Esophagus muscularis mucosa (tissue), 4 donors: ENCODE measurements around the gene FMO2. TPM values are rescaled to one million over a fixed set of nuclear protein-coding genes. Genes with fewer than 3 reads are reported as not detected.
"Not testable (repeated sequence)": the region's sequence is repeated elsewhere in the genome, so short reads cannot be mapped to it uniquely, and the experiment has no call there.

Experiments
- DNase-seq: peaks from one replicate; pipeline ENCODE4 v3.0.0-alpha.2; 2017; ENCODE audit errors: extremely low spot score
- H3K27ac ChIP-seq, 4 donors: fragments of 200-600 bp; sonication (generic); replicated peaks in 1 of 4; 1 replicate in 3 of 4; 2 replicates in 1 of 4; pipeline ENCODE4 v1.5.1; 2016 to 2019; ENCODE audit warnings: mild to moderate bottlenecking in 1 of 4
- H3K27me3 ChIP-seq, 4 donors: fragments of 200-600 bp; sonication (generic); one replicate each; pipeline versions ENCODE4 v1.5.1 to v1.6.0; 2016 to 2019
- H3K36me3 ChIP-seq, 4 donors: fragments of 200-600 bp; sonication (generic); one replicate each; pipeline ENCODE4 v1.5.1; 2016 to 2019
- H3K4me1 ChIP-seq, 4 donors: fragments of 200-600 bp; sonication (generic); one replicate each; pipeline ENCODE4 v1.5.1; 2016 to 2019
- H3K4me3 ChIP-seq, 4 donors: fragments of 200-600 bp; sonication (generic); 1 replicate in 2 of 4; 2 replicates in 2 of 4; pipeline ENCODE4 v1.5.1; 2016 to 2019; ENCODE audit warnings: mild to moderate bottlenecking in 4 of 4, moderate library complexity in 1 of 4
- H3K9me3 ChIP-seq, 4 donors: fragments of 200-600 bp; sonication (generic); 1 replicate in 3 of 4; 2 replicates in 1 of 4; pipeline ENCODE4 v1.5.1; 2016 to 2019
- CTCF ChIP-seq, 3 experiments: fragments of 200-600 bp in 2 of 3; fragments of 450-650 bp in 1 of 3; sonication (generic) in 2 of 3; IDR thresholded peaks; one replicate each; pipeline ENCODE4 v1.5.1; 2017 to 2019; ENCODE audit warnings: antibody characterized with exemption in 3 of 3, mild to moderate bottlenecking in 2 of 3, moderate library complexity in 1 of 3
- EP300 ChIP-seq: sonication (generic); formaldehyde crosslinking; IDR thresholded peaks from one replicate; pipeline ENCODE4 v1.6.1; 2017; ENCODE audit warnings: antibody characterized with exemption
- POLR2A ChIP-seq: fragments of 450-650 bp; IDR thresholded peaks from one replicate; pipeline ENCODE4 v1.6.1; 2017; ENCODE audit warnings: antibody characterized with exemption, moderate library complexity, mild to moderate bottlenecking, low read depth
- POLR2AphosphoS5 ChIP-seq, 2 donors: sonication (generic); formaldehyde crosslinking; IDR thresholded peaks; one replicate each; pipeline ENCODE4 v1.6.1; 2017; ENCODE audit warnings: antibody characterized with exemption in 2 of 2
- WGBS: methylation state at CpG from one replicate; pipeline ENCODE4 v1.1.5; 2018; 5-methylcytosine and 5-hydroxymethylcytosine counted together
- intact Hi-C: fragments of 100-400 bp; cut with DNase I; formaldehyde crosslinking; loops from one replicate; pipeline ENCODE4 v1.15.1; 2023
- total RNA-seq, 4 donors: library from RNA; depleted of rRNA; stranded (reverse); fragments of >200 nt; gene quantifications; one replicate each; pipeline versions ENCODE4 v1.1.0 to v1.2.1, GENCODE V29; 2016

FMO2 gene
- total RNA-seq, 4 donors from 2014 or later: 41.1 to 69.4 (median 56.2) TPM

DNA sequence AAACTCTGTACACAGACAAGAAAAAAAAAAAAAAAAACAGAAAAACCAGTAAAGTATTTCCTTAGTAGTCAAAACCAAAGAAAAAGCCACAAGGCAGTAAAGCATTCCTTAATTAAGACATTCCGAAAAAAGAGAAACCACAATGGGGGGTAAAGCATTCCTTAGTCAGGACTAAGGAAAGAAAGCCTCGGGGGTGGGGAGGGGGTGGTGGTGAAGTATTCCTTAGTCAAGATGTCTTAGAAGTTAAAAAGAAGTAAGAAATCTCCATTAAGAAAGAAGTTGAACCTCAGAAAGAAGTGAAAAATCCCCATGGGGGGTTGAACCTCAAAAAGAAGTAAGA lies 35.0 kb downstream of the FMO2 start:
- DNase-seq: no peak
- no peaks in the 10 kb centered on the region for H3K9me3 ChIP-seq
- peaks cover 4 to 63% (median 51%) of the 10 kb centered on the region in 4 donors for H3K4me1 ChIP-seq
- peak overlapping the region; percentile 37 to 64 (median 50) for H3K27ac ChIP-seq
- intact Hi-C loops: no loop called here
- no peak for TF ChIP-seq POLR2AphosphoS5 (IDR thresholded peaks at IDR 0.05)
- TF ChIP-seq CTCF (IDR thresholded peaks at IDR 0.05): no peak
- no peak for TF ChIP-seq EP300
- no peak for TF ChIP-seq POLR2A
- no peaks in the 10 kb centered on the region for H3K27me3 ChIP-seq
- no peaks in the 10 kb centered on the region for H3K36me3 ChIP-seq
- 46% methylated on average over 2 of the region's 2 CpGs for WGBS
- H3K4me3 ChIP-seq: no peak overlapping the region

- TF ChIP-seq POLR2AphosphoS5 (IDR thresholded peaks at IDR 0.05) (no peak), EP300 (no peak), POLR2A (no peak), CTCF (IDR thresholded peaks at IDR 0.05) (no peak)
- no peaks in the 10 kb centered on the region for H3K9me3 ChIP-seq
- H3K36me3 ChIP-seq: no peaks in the 10 kb centered on the region
- intact Hi-C loops: no loop called here
- no peak for DNase-seq
- peak overlapping the region in 1 of 4 donors; percentile 26 for H3K4me3 ChIP-seq
- H3K4me1 ChIP-seq: peaks cover 4 to 63% (median 51%) of the 10 kb centered on the region in 4 donors
- WGBS: 57% methylated on average over 11 of the region's 11 CpGs
- no peaks in the 10 kb centered on the region for H3K27me3 ChIP-seq
- H3K27ac ChIP-seq: peak overlapping the region; percentile 37 to 64 (median 50)
Measured at GRCh38 chr1:171220581-171221054, 35.5 kb downstream of the FMO2 start.

DNA sequence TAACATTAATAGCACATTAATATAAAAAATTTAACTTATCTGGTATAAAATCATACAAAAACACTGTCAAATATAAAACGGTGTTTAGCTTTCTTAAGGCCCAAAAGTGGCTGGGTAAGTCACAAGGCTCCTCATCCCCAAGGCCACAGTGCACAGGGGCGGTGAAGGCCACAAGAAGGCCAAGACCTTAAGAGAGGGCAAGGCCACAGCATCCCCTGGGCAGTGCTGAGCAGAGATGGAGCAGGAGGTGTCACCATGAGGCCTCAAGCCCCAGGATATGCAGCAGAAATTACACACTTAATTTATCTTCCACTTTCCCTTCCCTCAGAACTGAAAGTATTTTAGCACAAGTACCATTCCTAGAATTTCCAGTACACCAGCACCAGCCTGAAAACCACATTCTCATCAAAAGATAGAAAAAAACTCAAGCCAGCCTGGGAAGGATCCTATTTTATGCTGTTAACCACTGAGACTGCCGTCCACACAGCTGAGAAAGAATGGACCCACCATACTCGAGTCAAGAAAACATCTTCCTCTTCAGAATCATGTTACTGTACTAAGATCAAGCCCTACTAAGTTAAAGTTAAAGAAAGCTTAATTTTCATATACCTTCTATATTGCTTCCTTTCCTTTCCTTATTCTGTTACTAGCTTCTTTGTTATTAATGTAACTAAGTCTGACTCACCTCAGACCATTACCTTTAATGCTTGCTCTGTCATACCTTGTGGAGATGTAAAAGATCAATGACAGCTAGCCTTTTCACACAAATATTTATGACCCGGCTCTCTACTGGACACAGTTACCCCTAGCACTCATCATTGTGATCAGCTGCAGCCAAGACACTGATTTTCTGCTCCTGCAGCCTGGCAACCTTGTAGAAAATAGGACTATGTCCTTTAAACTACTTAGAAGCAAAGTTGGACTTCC lies 36.8 kb downstream of the FMO2 start:
- no peaks in the 10 kb centered on the region for H3K9me3 ChIP-seq
- 62% methylated on average over 5 of the region's 5 CpGs for WGBS
- peaks cover 4 to 63% (median 52%) of the 10 kb centered on the region in 4 donors for H3K4me1 ChIP-seq
- no peaks in the 10 kb centered on the region for H3K36me3 ChIP-seq
- H3K4me3 ChIP-seq: no peak overlapping the region
- H3K27me3 ChIP-seq: no peaks in the 10 kb centered on the region
- intact Hi-C loops: no loop called here
- no peak for TF ChIP-seq EP300
- H3K27ac ChIP-seq: peak overlapping the region; percentile 50 to 62 (median 56)
- no peak for DNase-seq

DNA sequence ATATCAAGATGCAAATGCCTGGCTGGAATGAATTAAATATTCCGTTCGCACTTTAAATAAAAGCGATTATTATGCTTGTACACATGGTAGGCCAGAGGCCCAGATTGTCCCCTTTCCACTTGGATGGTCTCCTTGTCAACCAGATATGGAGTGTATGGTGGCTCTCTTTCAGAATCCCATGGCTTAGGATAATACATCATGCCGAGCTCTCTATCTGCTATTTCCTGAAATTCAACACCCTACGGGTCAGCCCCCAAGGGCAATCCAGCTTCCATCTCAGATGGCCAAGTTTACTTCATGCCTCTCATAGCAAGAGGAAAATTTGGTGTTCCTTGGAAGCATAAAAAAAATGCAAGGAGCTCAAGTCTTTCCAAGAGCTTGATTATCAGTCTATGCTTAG lies 37.8 kb downstream of the FMO2 start:
- WGBS: 41% methylated on average over 5 of the region's 5 CpGs
- DNase-seq: no peak

GRCh38 chr1:171224257-171224656 lies 39.2 kb downstream of the FMO2 start:
- H3K4me3 ChIP-seq, H3K27me3 ChIP-seq, H3K36me3 ChIP-seq, DNase-seq, H3K9me3 ChIP-seq, intact Hi-C loops: not testable (repeated sequence)
- H3K4me1 ChIP-seq: peaks cover 4 to 53% (median 41%) of the 10 kb centered on the region in 4 donors
- H3K27ac ChIP-seq: peak overlapping the region in 1 of 4 donors; percentile 62
- WGBS: 90% methylated on average over 4 of the region's 4 CpGs

More for the DNA sequence above, 37.8 kb downstream of the FMO2 start:
- intact Hi-C loops: no loop called here
- H3K27me3 ChIP-seq: no peaks in the 10 kb centered on the region
- H3K27ac ChIP-seq: peak overlapping the region in 3 of 4 donors; percentile 45 to 62 (median 50)
- H3K36me3 ChIP-seq: no peaks in the 10 kb centered on the region
- no peaks in the 10 kb centered on the region for H3K9me3 ChIP-seq
- no peak overlapping the region for H3K4me3 ChIP-seq
- peaks cover 4 to 63% (median 52%) of the 10 kb centered on the region in 4 donors for H3K4me1 ChIP-seq
- TF ChIP-seq POLR2A (no peak), EP300 (no peak), CTCF (IDR thresholded peaks at IDR 0.05) (no peak), POLR2AphosphoS5 (IDR thresholded peaks at IDR 0.05) (no peak)
